ENCODE results near the gene TMEM205. TPM values are rescaled to one million over a fixed set of nuclear protein-coding genes. Genes with fewer than 3 reads are reported as not detected.
"Not testable (repeated sequence)": the region's sequence is repeated elsewhere in the genome, so short reads cannot be mapped to it uniquely, and the experiment has no call there.

Gene TMEM205
- total RNA-seq, 2 experiments from 2014 or later: 39.9 to 58.9 TPM

GRCh38 chr19:11321191-11322126 lies 24.6 kb downstream of the TMEM205 start:
- Histone ChIP-seq H3K9me2 (ENCODE audit: insufficient read depth, low read length) (no peaks in the 10 kb centered on the region), H4K20me1 (ENCODE audit: insufficient read depth, low read length) (no peaks in the 10 kb centered on the region), H2AFZ (ENCODE audit: low read length) (no peak overlapping the region), H3K4me1 (ENCODE audit: insufficient read depth, low read length, poor library complexity, severe bottlenecking) (peaks cover 14% of the 10 kb centered on the region), H3K4me3 (ENCODE audit: low read depth, low read length, poor library complexity, severe bottlenecking) (no peak overlapping the region), H3K27ac (ENCODE audit: low read depth, low read length, poor library complexity, severe bottlenecking) (no peak overlapping the region), H3K79me2 (ENCODE audit: insufficient read depth, low read depth, low read length) (no peaks in the 10 kb centered on the region), H3K4me2 (ENCODE audit: low read length) (no peak overlapping the region), H3K36me3 (ENCODE audit: insufficient read depth, low read length) (no peaks in the 10 kb centered on the region), H3K9me3 (ENCODE audit: low read length) (no peaks in the 10 kb centered on the region)
- no peak for DNase-seq (ENCODE audit: low spot score)
- intact Hi-C loops (cut with micrococcal nuclease; ENCODE audit: unreplicated experiment): no loop called here
- BruUV-seq (replicated peaks): no TSS peak
- POLR2A ChIA-PET: interaction anchor here (0.6 to 1.1 kb wide), 2 partner anchors 38 to 43 kb away, joined by 3 to 4 read pairs; no protein-coding TSS in a partner anchor
- CTCF ChIA-PET (ENCODE audit: unreplicated experiment): no interaction called here
- TF ChIP-seq CTCF (conservative IDR thresholded peaks at IDR 0.05; ENCODE audit: low read length) (peak; percentile 39), EZH2phosphoT487 (IDR thresholded peaks at IDR 0.05; ENCODE audit: borderline replicate concordance, low read depth, low read length) (no peak)

- H3K4me3 ChIP-seq (ENCODE audit: low read depth, low read length, poor library complexity, severe bottlenecking); H3K27ac ChIP-seq (ENCODE audit: low read depth, low read length, poor library complexity, severe bottlenecking); H3K9me2 ChIP-seq (ENCODE audit: insufficient read depth, low read length); BruUV-seq (replicated peaks); H3K9me3 ChIP-seq (ENCODE audit: low read length); H3K79me2 ChIP-seq (ENCODE audit: insufficient read depth, low read depth, low read length); H3K36me3 ChIP-seq (ENCODE audit: insufficient read depth, low read length); intact Hi-C loops (cut with micrococcal nuclease; ENCODE audit: unreplicated experiment); H4K20me1 ChIP-seq (ENCODE audit: insufficient read depth, low read length); H2AFZ ChIP-seq (ENCODE audit: low read length); H3K4me2 ChIP-seq (ENCODE audit: low read length): not testable (repeated sequence)
- ChIA-PET POLR2A (interaction anchor here (1.1 kb wide), 1 partner anchor 55 kb away, joined by 4 read pairs; the partner anchor contains the start of gene SWSAP1), CTCF (ENCODE audit: unreplicated experiment) (interaction anchor here (0.6 kb wide), 1 partner anchor 27 kb away, joined by 4 read pairs; no protein-coding TSS in a partner anchor)
- peak; percentile 29 for DNase-seq (ENCODE audit: low spot score)
- H3K4me1 ChIP-seq (ENCODE audit: insufficient read depth, low read length, poor library complexity, severe bottlenecking): peaks cover 14% of the 10 kb centered on the region
These were observed 25.6 kb downstream of the TMEM205 start for GRCh38 chr19:11320278-11320995.

GRCh38 chr19:11306337-11306736 lies 39.7 kb downstream of the TMEM205 start:
- intact Hi-C loops (cut with micrococcal nuclease; ENCODE audit: unreplicated experiment): no loop called here
- H3K4me2 ChIP-seq (ENCODE audit: low read length): no peak overlapping the region
- H3K4me1 ChIP-seq (ENCODE audit: insufficient read depth, low read length, poor library complexity, severe bottlenecking): no peaks in the 10 kb centered on the region
- H3K36me3 ChIP-seq (ENCODE audit: insufficient read depth, low read length): no peaks in the 10 kb centered on the region
- ChIA-PET CTCF (ENCODE audit: unreplicated experiment) (interaction anchor here (1.0 kb wide), 1 partner anchor 69 kb away, joined by 3 read pairs; the partner anchor contains the start of gene SWSAP1), POLR2A (no interaction called here)
- no peaks in the 10 kb centered on the region for H3K9me2 ChIP-seq (ENCODE audit: insufficient read depth, low read length)
- no peak for TF ChIP-seq EZH2phosphoT487 (IDR thresholded peaks at IDR 0.05; ENCODE audit: borderline replicate concordance, low read depth, low read length)
- no peak for TF ChIP-seq CTCF (conservative IDR thresholded peaks at IDR 0.05; ENCODE audit: low read length)
- no peak overlapping the region for H3K27ac ChIP-seq (ENCODE audit: low read depth, low read length, poor library complexity, severe bottlenecking)
- H3K9me3 ChIP-seq (ENCODE audit: low read length): no peaks in the 10 kb centered on the region
- H4K20me1 ChIP-seq (ENCODE audit: insufficient read depth, low read length): no peaks in the 10 kb centered on the region
- DNase-seq (ENCODE audit: low spot score): no peak
- no peaks in the 10 kb centered on the region for H3K79me2 ChIP-seq (ENCODE audit: insufficient read depth, low read depth, low read length)
- no peak overlapping the region for H2AFZ ChIP-seq (ENCODE audit: low read length)
- H3K4me3 ChIP-seq (ENCODE audit: low read depth, low read length, poor library complexity, severe bottlenecking): no peak overlapping the region
- no TSS peak for BruUV-seq (replicated peaks)
